Transverse colon (tissue), 4 donors: ENCODE data around the gene PRAMEF9. TPM values are rescaled to one million over a fixed set of nuclear protein-coding genes. Genes with fewer than 3 reads are reported as not detected.
"Not testable (repeated sequence)": the region's sequence is repeated elsewhere in the genome, so short reads cannot be mapped to it uniquely, and the experiment has no call there.

ENCODE experiments used
- DNase-seq: peaks from one replicate; pipeline ENCODE4 v3.0.0-alpha.2; 2019
- H3K27ac ChIP-seq, 4 donors: fragments of 200-600 bp; sonication (generic); 2 replicates each; pipeline ENCODE4 v1.5.1; 2016 to 2018; ENCODE audit warnings: inconsistent platforms in 4 of 4
- H3K27me3 ChIP-seq: fragments of 200-600 bp; sonication (generic); 2 replicates; pipeline ENCODE4 v1.5.1; 2017; ENCODE audit warnings: inconsistent platforms
- H3K36me3 ChIP-seq, 4 donors: fragments of 200-600 bp; sonication (generic); 2 replicates each; pipeline ENCODE4 v1.5.1; 2017 to 2019; ENCODE audit warnings: inconsistent platforms in 4 of 4
- H3K4me1 ChIP-seq, 4 donors: fragments of 200-600 bp; sonication (generic); 2 replicates each; pipeline ENCODE4 v1.5.1; 2017 to 2020; ENCODE audit warnings: inconsistent platforms in 4 of 4
- H3K4me3 ChIP-seq, 4 donors: fragments of 200-600 bp; sonication (generic); 1 replicate in 1 of 4; 2 replicates in 3 of 4; pipeline versions ENCODE4 v1.5.1 to v1.6.1; 2017 to 2019; ENCODE audit warnings: inconsistent platforms in 4 of 4
- H3K9me3 ChIP-seq, 2 donors: fragments of 200-600 bp; sonication (generic); 2 replicates each; pipeline ENCODE4 v1.5.1; 2017 to 2019; ENCODE audit warnings: inconsistent platforms in 2 of 2
- EP300 ChIP-seq: sonication (generic); formaldehyde crosslinking; IDR thresholded peaks from one replicate; pipeline ENCODE4 v1.6.1; 2017; ENCODE audit warnings: antibody characterized with exemption, low read depth
- POLR2A ChIP-seq: fragments of 450-650 bp; IDR thresholded peaks from one replicate; pipeline ENCODE4 v1.6.1; 2016; ENCODE audit warnings: antibody characterized with exemption, mild to moderate bottlenecking, moderate library complexity
- POLR2AphosphoS5 ChIP-seq, 3 donors: sonication (generic); formaldehyde crosslinking; IDR thresholded peaks; one replicate each; pipeline ENCODE4 v1.6.1; 2016; ENCODE audit warnings: antibody characterized with exemption in 3 of 3
- WGBS, 2 donors: methylation state at CpG; one replicate each; pipeline ENCODE4 v1.1.5; 2018; ENCODE audit warnings: low coverage in 1 of 2; 5-methylcytosine and 5-hydroxymethylcytosine counted together
- in situ Hi-C, 4 donors: fragments of 200-750 bp; cut with MboI; loops; one replicate each; pipeline versions ENCODE4 v1.15.0 to v1.15.1; 2017; ENCODE audit warnings: low sequenced_read_pairs in 3 of 4, low pct_ligation_motif_present in 1 of 4, low pct_unique_long_range_greater_than_20kb in 1 of 4
- intact Hi-C: fragments of 100-400 bp; cut with DNase I; formaldehyde crosslinking; loops from one replicate; pipeline ENCODE4 v1.15.1; 2023; ENCODE audit warnings: low total_unique reads
- total RNA-seq, 4 donors: library from RNA; depleted of rRNA; stranded (reverse); fragments of >200 nt; gene quantifications; one replicate each; pipeline ENCODE4 v1.1.0, GENCODE V29; 2016
- TF ChIP-seq, protein P1 (sequence below), 5 experiments: fragments of 200-600 bp in 3 of 5; fragments of 450-650 bp in 2 of 5; sonication (generic) in 3 of 5; IDR thresholded peaks; 1 replicate in 2 of 5; 2 replicates in 3 of 5; pipeline ENCODE4 v1.5.1; 2016 to 2017; ENCODE audit warnings: antibody characterized with exemption in 5 of 5, inconsistent platforms in 3 of 5, mild to moderate bottlenecking in 2 of 5, moderate library complexity in 1 of 5

Gene PRAMEF9
- total RNA-seq, 4 donors from 2014 or later: not detected

DNA sequence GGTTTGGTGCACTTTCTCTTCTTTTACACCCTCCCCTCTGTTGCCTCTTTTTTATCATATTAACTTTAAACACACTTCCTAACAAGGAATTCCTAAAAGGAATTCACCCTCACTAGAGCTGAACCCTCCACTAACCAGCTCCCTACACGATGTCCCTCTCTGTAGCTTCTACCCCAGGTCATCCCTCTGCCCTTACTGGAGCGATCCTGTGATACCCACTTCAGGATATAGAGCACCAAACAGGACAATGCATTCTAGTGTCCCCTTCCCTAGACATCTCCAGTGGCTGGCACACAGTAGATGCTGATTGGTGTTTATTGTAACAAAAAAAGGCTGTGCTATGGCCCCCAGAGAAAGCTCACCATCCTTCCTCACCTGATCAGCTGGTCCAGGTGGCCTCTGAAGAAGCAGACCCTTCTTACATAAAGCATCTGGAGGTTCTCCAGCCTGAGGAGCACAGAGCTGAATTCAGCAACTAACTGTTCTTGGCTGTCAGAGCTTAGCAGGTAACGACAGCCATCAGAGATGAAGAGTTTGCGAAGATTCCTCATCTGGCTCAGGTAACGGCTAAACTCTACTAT lies 52.9 kb downstream of the PRAMEF9 start:
- Histone ChIP-seq H3K4me3 (no peak overlapping the region), H3K27me3 (peaks cover 5% of the 10 kb centered on the region), H3K27ac (no peak overlapping the region), H3K9me3 (no peaks in the 10 kb centered on the region), H3K36me3 (no peaks in the 10 kb centered on the region), H3K4me1 (no peaks in the 10 kb centered on the region)
- TF ChIP-seq POLR2A (no peak), POLR2AphosphoS5 (IDR thresholded peaks at IDR 0.05) (no peak), EP300 (no peak)
- TF ChIP-seq, protein P1, sequence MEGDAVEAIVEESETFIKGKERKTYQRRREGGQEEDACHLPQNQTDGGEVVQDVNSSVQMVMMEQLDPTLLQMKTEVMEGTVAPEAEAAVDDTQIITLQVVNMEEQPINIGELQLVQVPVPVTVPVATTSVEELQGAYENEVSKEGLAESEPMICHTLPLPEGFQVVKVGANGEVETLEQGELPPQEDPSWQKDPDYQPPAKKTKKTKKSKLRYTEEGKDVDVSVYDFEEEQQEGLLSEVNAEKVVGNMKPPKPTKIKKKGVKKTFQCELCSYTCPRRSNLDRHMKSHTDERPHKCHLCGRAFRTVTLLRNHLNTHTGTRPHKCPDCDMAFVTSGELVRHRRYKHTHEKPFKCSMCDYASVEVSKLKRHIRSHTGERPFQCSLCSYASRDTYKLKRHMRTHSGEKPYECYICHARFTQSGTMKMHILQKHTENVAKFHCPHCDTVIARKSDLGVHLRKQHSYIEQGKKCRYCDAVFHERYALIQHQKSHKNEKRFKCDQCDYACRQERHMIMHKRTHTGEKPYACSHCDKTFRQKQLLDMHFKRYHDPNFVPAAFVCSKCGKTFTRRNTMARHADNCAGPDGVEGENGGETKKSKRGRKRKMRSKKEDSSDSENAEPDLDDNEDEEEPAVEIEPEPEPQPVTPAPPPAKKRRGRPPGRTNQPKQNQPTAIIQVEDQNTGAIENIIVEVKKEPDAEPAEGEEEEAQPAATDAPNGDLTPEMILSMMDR (IDR thresholded peaks at IDR 0.05): no peak
- in situ Hi-C loops: loop anchor here in 1 of 4 donors (25.0 kb wide), 1 partner anchor 962 kb away; no protein-coding TSS in a partner anchor
- intact Hi-C loops: no loop called here
- no peak for DNase-seq
- 77 to 82% methylated on average over 4 to 5 of the region's 5 CpGs for WGBS, 2 donors

DNA sequence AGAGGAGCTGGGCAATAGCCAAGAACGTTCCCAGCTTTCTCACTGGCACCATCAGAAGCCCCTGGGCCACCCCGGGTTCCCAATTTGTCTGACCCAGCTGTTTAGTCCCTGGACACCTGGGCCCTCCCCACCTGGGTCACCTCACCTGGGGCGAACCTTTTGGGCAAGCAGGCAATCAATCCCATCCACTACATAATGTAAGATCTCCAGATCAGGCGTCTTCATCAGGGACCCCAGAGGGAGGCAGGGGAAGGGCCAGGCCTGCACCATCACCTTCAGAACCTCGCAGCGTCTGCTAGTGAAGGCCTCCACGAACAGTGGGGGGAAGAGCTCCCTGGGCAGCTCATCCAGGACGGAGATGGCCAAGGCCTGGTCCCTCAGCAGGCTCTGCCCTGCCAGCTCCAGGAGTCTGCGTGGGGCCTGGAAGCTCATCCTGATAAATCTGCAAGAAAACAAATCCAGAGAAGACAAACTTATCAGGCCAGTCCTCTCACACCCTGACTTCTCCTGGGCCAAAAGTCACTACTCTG lies 54.1 kb downstream of the PRAMEF9 start, which contains the start of gene PRAMEF18:
Gene PRAMEF18, minus strand, starts transcription at position 480 of the 530 bp plus-strand sequence. Its CDS starts 48 bp downstream, at position 432.
- H3K36me3 ChIP-seq, H3K4me1 ChIP-seq, H3K27ac ChIP-seq, DNase-seq, H3K9me3 ChIP-seq, intact Hi-C loops, H3K4me3 ChIP-seq, H3K27me3 ChIP-seq: not testable (repeated sequence)
- in situ Hi-C loops: loop anchor here in 1 of 4 donors (25.0 kb wide), 1 partner anchor 963 kb away; no protein-coding TSS in a partner anchor
- WGBS, 2 donors: 68% methylated on average over 8 of the region's 9 CpGs; no CpG with 5 or more reads in 1 of the 2 donors

DNA sequence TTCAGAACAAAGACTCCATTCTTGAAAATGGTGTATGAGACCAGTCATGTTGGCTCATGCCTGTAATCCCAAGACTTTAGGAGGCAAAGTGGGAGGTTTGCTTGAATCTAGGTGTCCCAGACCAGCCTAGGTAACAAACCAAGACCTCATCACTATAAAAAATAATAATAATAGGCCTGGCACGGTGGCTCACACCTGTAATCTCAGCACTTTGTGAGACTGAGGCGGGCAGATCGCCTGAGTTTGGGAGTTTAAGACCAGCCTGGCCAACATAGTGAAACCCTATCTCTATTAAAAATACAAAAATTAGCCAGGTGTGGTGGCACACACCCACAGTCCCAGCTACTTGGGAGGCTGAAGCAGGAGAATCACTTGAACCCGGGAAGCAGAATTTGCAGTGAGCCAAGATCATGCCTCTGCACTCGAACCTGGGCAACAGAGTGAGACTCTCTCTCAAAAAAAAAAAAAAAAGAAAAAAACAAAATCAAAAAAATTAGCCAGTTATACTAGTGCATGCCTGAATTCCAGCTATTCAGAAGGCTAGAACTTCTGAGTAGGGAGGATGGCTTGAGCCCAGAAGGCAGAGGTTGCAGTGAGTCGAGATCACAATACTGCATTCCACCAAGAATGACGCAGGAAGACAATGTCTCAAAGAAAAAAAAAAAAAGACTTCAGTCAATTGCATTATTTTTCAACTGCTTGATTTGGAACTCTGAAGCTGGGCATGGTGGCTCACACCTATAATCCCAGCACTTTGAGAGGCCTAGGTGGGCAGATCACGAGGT lies 55.8 kb downstream of the PRAMEF9 start:
- 81 to 88% methylated on average over 8 of the region's 8 CpGs for WGBS, 2 donors
- H3K36me3 ChIP-seq, H3K27me3 ChIP-seq, DNase-seq, H3K27ac ChIP-seq, H3K9me3 ChIP-seq, H3K4me3 ChIP-seq, intact Hi-C loops, H3K4me1 ChIP-seq: not testable (repeated sequence)
- in situ Hi-C loops: loop anchor here in 1 of 4 donors (25.0 kb wide), 1 partner anchor 965 kb away; no protein-coding TSS in a partner anchor

DNA sequence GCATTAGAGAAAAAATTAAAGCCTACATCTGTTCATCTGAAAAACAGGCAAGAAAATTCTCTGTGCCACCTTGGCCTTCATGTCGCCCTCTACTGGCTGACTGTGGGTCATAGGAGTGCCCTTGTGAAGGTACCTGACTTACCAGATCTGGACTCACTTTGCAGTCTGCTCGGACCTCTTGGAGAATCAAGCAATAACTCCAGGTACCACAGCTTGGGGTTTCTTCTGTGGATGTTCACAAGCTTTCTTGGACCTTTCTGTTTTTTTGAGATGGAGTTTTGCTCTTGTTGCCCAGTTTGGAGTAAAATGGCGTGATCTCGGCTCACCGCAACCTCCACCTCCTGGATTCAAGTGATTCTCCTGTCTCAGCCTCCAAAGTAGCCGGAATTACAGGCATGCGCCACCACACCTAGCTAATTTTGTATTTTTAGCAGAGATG lies 56.7 kb downstream of the PRAMEF9 start:
- TF ChIP-seq, protein P1 (IDR thresholded peaks at IDR 0.05): peak in 3 of 5 experiments; percentile 7 to 41 (median 22)
- no peak for TF ChIP-seq EP300
- TF ChIP-seq POLR2AphosphoS5 (IDR thresholded peaks at IDR 0.05): no peak
- no peak overlapping the region for H3K27ac ChIP-seq
- no peaks in the 10 kb centered on the region for H3K36me3 ChIP-seq
- no peaks in the 10 kb centered on the region for H3K4me1 ChIP-seq
- no peak overlapping the region for H3K4me3 ChIP-seq
- in situ Hi-C loops: loop anchor here in 1 of 4 donors (25.0 kb wide), 1 partner anchor 966 kb away; no protein-coding TSS in a partner anchor
- WGBS, 2 donors: 73% methylated on average over 7 of the region's 7 CpGs; no CpG with 5 or more reads in 1 of the 2 donors
- intact Hi-C loops: no loop called here
- no peaks in the 10 kb centered on the region for H3K9me3 ChIP-seq
- peak; percentile 31 for DNase-seq
- H3K27me3 ChIP-seq: peaks cover 5% of the 10 kb centered on the region

Other genes with a start within 250 kb of the PRAMEF9 start
- not detected for gene PRAMEF6, start 224.3 kb upstream of the PRAMEF9 start, total RNA-seq
- gene PRAMEF27, start 115.3 kb upstream of the PRAMEF9 start, total RNA-seq: not detected
- gene HNRNPCL3, start 111.1 kb upstream of the PRAMEF9 start, total RNA-seq: not detected
- not detected for gene PRAMEF25, start 101.1 kb upstream of the PRAMEF9 start, total RNA-seq
- gene HNRNPCL2, start 55.0 kb upstream of the PRAMEF9 start, total RNA-seq: not detected
- gene PRAMEF26, start 15.8 kb upstream of the PRAMEF9 start, total RNA-seq: not detected
- gene HNRNPCL4, start 6.2 kb upstream of the PRAMEF9 start, total RNA-seq: not detected
- gene PRAMEF13, start 29.6 kb downstream of the PRAMEF9 start, total RNA-seq: not detected
- gene PRAMEF18, start 54.3 kb downstream of the PRAMEF9 start, total RNA-seq: not detected
- gene PRAMEF5, start 82.3 kb downstream of the PRAMEF9 start, total RNA-seq: not detected
- gene PRAMEF8, start 113.3 kb downstream of the PRAMEF9 start, total RNA-seq: not detected
- gene PRAMEF33, start 131.7 kb downstream of the PRAMEF9 start, total RNA-seq: not detected
- not detected for gene PRAMEF15, start 143.7 kb downstream of the PRAMEF9 start, total RNA-seq
- not detected for gene PRAMEF14, start 175.3 kb downstream of the PRAMEF9 start, total RNA-seq
- not detected for gene PRAMEF19, start 200.1 kb downstream of the PRAMEF9 start, total RNA-seq
- not detected for gene PRAMEF17, start 217.8 kb downstream of the PRAMEF9 start, total RNA-seq
- not detected for gene PRAMEF20, start 238.6 kb downstream of the PRAMEF9 start, total RNA-seq